Glutamatergic neuron (in vitro differentiated cells): ENCODE measurements around the gene TRIO. TPM values are rescaled to one million over a fixed set of nuclear protein-coding genes. Genes with fewer than 3 reads are reported as not detected.

Source experiments
- DNase-seq: peaks from one replicate; pipeline ENCODE4 v3.0.0; 2022
- H3K27ac Mint-ChIP-seq: one replicate; pipeline ENCODE4 v1.8.0; 2020; ENCODE audit warnings: mild to moderate bottlenecking, mixed read lengths, inconsistent platforms; ENCODE audit not compliant: unreplicated experiment
- H3K27me3 Mint-ChIP-seq: one replicate; pipeline ENCODE4 v1.8.0; 2020; ENCODE audit warnings: mild to moderate bottlenecking, moderate library complexity, mixed read lengths, inconsistent platforms; ENCODE audit not compliant: unreplicated experiment
- H3K36me3 Mint-ChIP-seq: one replicate; pipeline ENCODE4 v1.8.0; 2020; ENCODE audit warnings: mild to moderate bottlenecking, mixed read lengths, inconsistent platforms; ENCODE audit not compliant: unreplicated experiment
- H3K4me1 Mint-ChIP-seq: one replicate; pipeline ENCODE4 v1.8.0; 2020; ENCODE audit warnings: mild to moderate bottlenecking, low read depth, mixed read lengths, inconsistent platforms; ENCODE audit not compliant: unreplicated experiment
- H3K4me3 Mint-ChIP-seq: one replicate; pipeline ENCODE4 v1.8.0; 2020; ENCODE audit warnings: mild to moderate bottlenecking, mixed read lengths, inconsistent platforms; ENCODE audit not compliant: unreplicated experiment
- H3K9me3 Mint-ChIP-seq: one replicate; pipeline ENCODE4 v1.8.0; 2020; ENCODE audit warnings: mild to moderate bottlenecking, moderate library complexity, mixed read lengths, inconsistent platforms; ENCODE audit not compliant: unreplicated experiment
- CTCF ChIP-seq: fragments of 200-600 bp; sonication (generic); IDR thresholded peaks from one replicate; pipeline ENCODE4 v1.5.0; 2021; ENCODE audit not compliant: partially characterized antibody, unreplicated experiment
- total RNA-seq: library from RNA; stranded (reverse); fragmentation: NEBNext Ultra II Directional; extraction: Animal tissue kit (Norgen Biotek cat#: 25700); gene quantifications from one replicate; pipeline ENCODE4 v1.2.1, GENCODE V29; 2021; ENCODE audit not compliant: unreplicated experiment

The TRIO gene
- total RNA-seq, 1 donor from 2014 or later: 281 TPM

- no peak overlapping the region for H3K27ac Mint-ChIP-seq
- DNase-seq: no peak
- H3K27me3 Mint-ChIP-seq: no peaks in the 10 kb centered on the region
- peaks cover 5% of the 10 kb centered on the region for H3K9me3 Mint-ChIP-seq
- peaks cover 26% of the 10 kb centered on the region for H3K4me1 Mint-ChIP-seq
- peaks cover 12% of the 10 kb centered on the region for H3K36me3 Mint-ChIP-seq
- H3K4me3 Mint-ChIP-seq: no peak overlapping the region
- TF ChIP-seq CTCF: no peak
Observed at GRCh38 chr5:14438195-14438606, 295.1 kb downstream of the TRIO start.

GRCh38 chr5:14439087-14439871 is 296.1 kb downstream of the TRIO start:
- no peak overlapping the region for H3K4me3 Mint-ChIP-seq
- H3K36me3 Mint-ChIP-seq: peaks cover 12% of the 10 kb centered on the region
- TF ChIP-seq CTCF: no peak
- H3K4me1 Mint-ChIP-seq: peaks cover 30% of the 10 kb centered on the region
- peaks cover 5% of the 10 kb centered on the region for H3K9me3 Mint-ChIP-seq
- peak overlapping the region; percentile 59 for H3K27ac Mint-ChIP-seq
- no peak for DNase-seq
- no peaks in the 10 kb centered on the region for H3K27me3 Mint-ChIP-seq

GRCh38 chr5:14440223-14440581 is 297.1 kb downstream of the TRIO start:
- no peak for DNase-seq
- Mint-ChIP-seq H3K27ac (peak overlapping the region; percentile 86), H3K9me3 (peaks cover 5% of the 10 kb centered on the region), H3K4me1 (peaks cover 35% of the 10 kb centered on the region), H3K27me3 (no peaks in the 10 kb centered on the region), H3K36me3 (peaks cover 12% of the 10 kb centered on the region), H3K4me3 (peak overlapping the region; percentile 33)
- TF ChIP-seq CTCF: no peak

- Mint-ChIP-seq H3K9me3 (peaks cover 5% of the 10 kb centered on the region), H3K27ac (peak overlapping the region; percentile 86), H3K4me3 (peak overlapping the region; percentile 33), H3K27me3 (no peaks in the 10 kb centered on the region), H3K4me1 (peaks cover 39% of the 10 kb centered on the region), H3K36me3 (peaks cover 11% of the 10 kb centered on the region)
- DNase-seq: no peak
- no peak for TF ChIP-seq CTCF
Observed at GRCh38 chr5:14440582-14441431, 297.7 kb downstream of the TRIO start.
